Fibroblast of lung (primary cell): ENCODE data around the gene SLC6A17. TPM values are rescaled to one million over a fixed set of nuclear protein-coding genes. Genes with fewer than 3 reads are reported as not detected.

Experiments used
- DNase-seq, 2 donors: peaks; one replicate each; pipeline versions ENCODE4 v3.0.0 to v3.0.0-alpha.2; 2010; ENCODE audit warnings: low read depth in 2 of 2
- H2AFZ ChIP-seq: 2 replicates; pipeline ENCODE4 v1.5.1; 2012; ENCODE audit warnings: low read length, control low read depth, inconsistent platforms
- H3K27ac ChIP-seq: 2 replicates; pipeline ENCODE4 v1.5.1; 2011; ENCODE audit warnings: low read length, control low read depth; ENCODE audit not compliant: insufficient read depth
- H3K27me3 ChIP-seq: 2 replicates; pipeline ENCODE4 v1.5.1; 2011; ENCODE audit warnings: mild to moderate bottlenecking, low read length; ENCODE audit not compliant: control insufficient read depth, insufficient read depth
- H3K36me3 ChIP-seq: 2 replicates; pipeline ENCODE4 v1.5.1; 2011; ENCODE audit warnings: low read length; ENCODE audit not compliant: control insufficient read depth, insufficient read depth
- H3K4me1 ChIP-seq: 2 replicates; pipeline ENCODE4 v1.5.1; 2011; ENCODE audit warnings: low read length; ENCODE audit not compliant: control insufficient read depth, insufficient read depth; ENCODE audit errors: extremely low read depth
- H3K4me2 ChIP-seq: 2 replicates; pipeline ENCODE4 v1.5.1; 2011; ENCODE audit warnings: low read length, control low read depth; ENCODE audit not compliant: insufficient read depth; ENCODE audit errors: extremely low read depth
- H3K4me3 ChIP-seq, 4 experiments: fragments of 200-600 bp in 1 of 4; sonication (generic) in 1 of 4; replicated peaks in 1 of 4; 2 replicates each; pipeline ENCODE4 v1.5.1; 2011 to 2016; ENCODE audit warnings: low read length in 4 of 4, low read depth in 3 of 4, mild to moderate bottlenecking in 3 of 4, control low read depth in 2 of 4, inconsistent platforms in 1 of 4, mixed read lengths in 1 of 4; ENCODE audit not compliant: insufficient read depth in 1 of 4; ENCODE audit errors: control extremely low read depth in 1 of 4
- H3K79me2 ChIP-seq: 2 replicates; pipeline ENCODE4 v1.5.1; 2012; ENCODE audit warnings: mild to moderate bottlenecking, low read length, inconsistent platforms; ENCODE audit not compliant: control insufficient read depth, insufficient read depth
- H3K9ac ChIP-seq: 2 replicates; pipeline ENCODE4 v1.5.1; 2011; ENCODE audit warnings: mild to moderate bottlenecking, low read length, control low read depth; ENCODE audit not compliant: insufficient read depth
- H3K9me3 ChIP-seq: 2 replicates; pipeline ENCODE4 v1.5.1; 2012; ENCODE audit warnings: low read depth, low read length; ENCODE audit not compliant: control insufficient read depth, insufficient read depth
- H4K20me1 ChIP-seq: 2 replicates; pipeline ENCODE4 v1.5.1; 2011; ENCODE audit warnings: low read length; ENCODE audit not compliant: control insufficient read depth, insufficient read depth; ENCODE audit errors: extremely low read depth
- CTCF ChIP-seq, 2 donors: IDR thresholded peaks in 1 of 2; conservative IDR thresholded peaks in 1 of 2; 1 replicate in 1 of 2; 2 replicates in 1 of 2; pipeline ENCODE4 v1.5.1; 2011 to 2012; ENCODE audit warnings: low read length in 2 of 2, control low read depth in 1 of 2, inconsistent platforms in 1 of 2, low read depth in 1 of 2, mild to moderate bottlenecking in 1 of 2
- EZH2 ChIP-seq: IDR thresholded peaks from 2 replicates; pipeline ENCODE4 v1.5.1; 2012; ENCODE audit warnings: low read length, control low read depth, mild to moderate bottlenecking; ENCODE audit errors: missing control alignments
- polyA plus RNA-seq, 2 donors: library from polyadenylated mRNA; depleted of rRNA in 1 of 2; stranded (reverse) in 1 of 2; unstranded in 1 of 2; fragments of >200 nt; gene quantifications; 2 replicates each; pipeline ENCODE4 v1.2.1, GENCODE V29; 2011 to 2012; ENCODE audit warnings: missing spikeins in 1 of 2
- total RNA-seq: library from RNA; depleted of rRNA; stranded (reverse); fragments of >200 nt; gene quantifications from 2 replicates; pipeline ENCODE4 v1.2.1, GENCODE V29; 2014

Gene SLC6A17
- total and polyA plus RNA-seq, 2 donors (not counting 1 experiment from before 2014, with no cell fraction given), result under 0.01 to 0.14 TPM

DNA sequence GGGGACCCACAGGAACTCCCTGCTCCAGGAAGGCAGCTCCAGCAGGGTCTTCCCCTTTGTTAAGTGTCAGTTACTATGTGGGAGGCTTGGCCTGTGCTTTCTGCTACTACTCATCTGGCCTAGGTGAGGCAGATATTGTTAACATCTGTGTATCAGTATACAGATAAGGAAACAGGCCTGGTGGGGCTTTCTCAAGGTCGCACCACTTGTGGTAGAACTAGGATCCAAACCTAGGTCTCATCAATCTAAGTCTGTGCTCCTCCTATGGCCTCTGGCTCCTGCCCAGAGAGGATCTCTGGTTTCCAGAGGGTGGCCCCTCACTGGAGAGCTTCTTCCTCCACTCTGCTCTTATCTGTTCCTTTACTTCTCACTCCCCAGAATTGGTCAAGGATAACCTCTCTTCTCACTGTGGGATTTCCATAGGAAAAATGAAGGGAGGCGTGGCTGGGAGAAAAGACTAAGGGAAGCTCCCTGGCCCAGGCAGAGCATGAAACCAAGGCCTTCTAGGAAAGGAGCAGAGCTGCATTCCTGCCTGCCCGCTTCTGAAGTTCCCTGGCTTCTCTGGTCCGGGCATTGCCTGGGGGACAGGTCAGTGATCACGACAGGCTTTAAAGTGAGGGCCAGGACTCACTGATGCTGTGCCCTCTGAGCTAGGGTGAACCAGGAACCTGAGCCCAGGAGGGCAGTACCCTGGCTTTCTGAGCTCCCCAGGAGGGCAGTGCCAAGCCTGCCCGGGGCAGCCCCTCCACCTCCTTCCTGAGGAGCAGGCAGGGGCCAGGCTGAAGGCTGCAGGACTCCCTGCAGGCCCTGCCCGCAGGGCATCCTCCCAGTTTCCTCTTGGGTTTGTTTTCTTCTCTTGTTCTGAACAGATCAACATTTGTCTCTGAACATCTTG lies 65.6 kb downstream of the SLC6A17 start:
- H4K20me1 ChIP-seq, result no peaks in the 10 kb centered on the region
- H3K9ac ChIP-seq, result no peak overlapping the region
- H3K79me2 ChIP-seq, result no peaks in the 10 kb centered on the region
- H3K9me3 ChIP-seq, result no peaks in the 10 kb centered on the region
- H3K4me1 ChIP-seq, result no peaks in the 10 kb centered on the region
- DNase-seq, result no peak
- H3K4me2 ChIP-seq, result no peak overlapping the region
- no peak overlapping the region for H3K27ac ChIP-seq
- TF ChIP-seq CTCF (conservative IDR thresholded peaks at IDR 0.05 in 1 of 2, IDR thresholded peaks at IDR 0.05 in 1 of 2; ENCODE audit: low read depth in 1 of 2, low read length in 2 of 2) (no peak), EZH2 (no peak)
- peaks cover 30% of the 10 kb centered on the region for H3K27me3 ChIP-seq
- no peaks in the 10 kb centered on the region for H3K36me3 ChIP-seq
- no peak overlapping the region for H2AFZ ChIP-seq
- H3K4me3 ChIP-seq, result no peak overlapping the region

DNA sequence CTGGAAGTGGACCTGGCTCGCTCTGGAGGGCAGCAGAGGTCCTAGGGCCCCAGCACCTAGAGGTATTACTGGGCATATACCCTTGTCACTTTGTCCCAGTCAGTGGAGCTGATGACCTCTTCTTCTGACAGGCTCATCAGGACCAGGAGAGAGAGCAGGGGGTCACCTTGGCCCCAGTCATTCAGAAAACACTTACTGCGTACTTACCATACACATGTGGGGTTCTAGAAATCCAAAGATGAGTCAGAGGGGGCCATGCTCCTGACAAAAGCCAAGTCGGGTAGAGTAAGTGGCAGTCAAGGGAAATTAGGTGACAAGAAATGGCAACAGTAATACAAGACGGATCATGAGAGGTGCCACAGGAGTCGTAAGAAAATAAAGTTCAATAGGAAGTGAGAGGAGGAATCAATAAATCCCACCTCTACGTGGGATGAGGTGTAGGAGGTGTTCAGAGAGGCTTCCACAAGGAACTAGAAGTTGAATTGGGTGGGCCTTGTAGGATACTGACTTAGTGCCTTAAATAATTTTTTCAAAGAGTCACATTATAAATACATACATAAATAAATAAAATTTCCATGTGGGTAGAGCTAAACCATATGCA lies 66.7 kb downstream of the SLC6A17 start:
- Histone ChIP-seq H3K36me3 (no peaks in the 10 kb centered on the region), H2AFZ (no peak overlapping the region), H3K4me3 (no peak overlapping the region), H3K4me1 (no peaks in the 10 kb centered on the region), H3K9ac (no peak overlapping the region), H3K9me3 (no peaks in the 10 kb centered on the region), H3K4me2 (no peak overlapping the region), H3K27me3 (peaks cover 20% of the 10 kb centered on the region), H3K79me2 (no peaks in the 10 kb centered on the region), H3K27ac (no peak overlapping the region), H4K20me1 (no peaks in the 10 kb centered on the region)
- TF ChIP-seq EZH2 (no peak), CTCF (conservative IDR thresholded peaks at IDR 0.05 in 1 of 2, IDR thresholded peaks at IDR 0.05 in 1 of 2; ENCODE audit: low read depth in 1 of 2, low read length in 2 of 2) (no peak)
- DNase-seq, result no peak

GRCh38 chr1:110218137-110218536 lies 67.8 kb downstream of the SLC6A17 start:
- peaks cover 12% of the 10 kb centered on the region for H3K27me3 ChIP-seq
- H3K27ac ChIP-seq, result no peak overlapping the region
- no peak overlapping the region for H3K9ac ChIP-seq
- H4K20me1 ChIP-seq, result no peaks in the 10 kb centered on the region
- no peak for DNase-seq
- no peak overlapping the region for H3K4me2 ChIP-seq
- no peaks in the 10 kb centered on the region for H3K79me2 ChIP-seq
- no peak for TF ChIP-seq EZH2
- TF ChIP-seq CTCF (conservative IDR thresholded peaks at IDR 0.05 in 1 of 2, IDR thresholded peaks at IDR 0.05 in 1 of 2; ENCODE audit: low read depth in 1 of 2, low read length in 2 of 2), result no peak
- H3K9me3 ChIP-seq, result no peaks in the 10 kb centered on the region
- H3K4me3 ChIP-seq, result no peak overlapping the region
- H2AFZ ChIP-seq, result no peak overlapping the region
- no peaks in the 10 kb centered on the region for H3K36me3 ChIP-seq
- H3K4me1 ChIP-seq, result no peaks in the 10 kb centered on the region
